HepG2 (cell line): ENCODE results near the gene TRPV5. TPM values are rescaled to one million over a fixed set of nuclear protein-coding genes. Genes with fewer than 3 reads are reported as not detected.

Experiments
- ADNP ChIP-seq: sonication (generic); formaldehyde crosslinking; IDR thresholded peaks from 2 replicates; pipeline ENCODE4 v1.4.0; 2020; ENCODE audit warnings: missing genetic modification reagents
- RERE ChIP-seq: IDR thresholded peaks from 2 replicates; pipeline ENCODE4 v1.6.1; 2016; ENCODE audit warnings: low read depth, missing genetic modification reagents, missing compliant biosample characterization
- ZNF710 ChIP-seq: sonication (generic); formaldehyde crosslinking; IDR thresholded peaks from 2 replicates; pipeline ENCODE4 v1.5.0; 2020; ENCODE audit warnings: mild to moderate bottlenecking, missing genetic modification reagents, borderline replicate concordance
- polyA plus RNA-seq, 8 experiments: library from polyadenylated mRNA; depleted of rRNA in 3 of 8; stranded (reverse) in 7 of 8; unstranded in 1 of 8; fragments of >200 nt; fragmentation: Illumina TruSeq in 4 of 8; extraction: Trizol in 4 of 8; gene quantifications; 2 replicates each; pipeline versions ENCODE4 v1.2.1 to v1.2.3, GENCODE V29; 2011 to 2016; ENCODE audit warnings: low read depth in 4 of 8, missing spikeins in 1 of 8, mixed read lengths in 1 of 8; ENCODE audit not compliant: insufficient read depth in 1 of 8
- total RNA-seq, 5 experiments: library from RNA; depleted of rRNA; stranded (reverse); fragments of >200 nt; fragmentation: Illumina TruSeq; extraction: Trizol; gene quantifications; 2 replicates each; pipeline ENCODE4 v1.2.3, GENCODE V29; 2016; ENCODE audit warnings: low read depth in 1 of 5
- TF ChIP-seq, protein P1 (sequence below): sonication (generic); formaldehyde crosslinking; IDR thresholded peaks from 2 replicates; pipeline ENCODE4 v1.5.0; 2020; ENCODE audit warnings: missing genetic modification reagents

The TRPV5 gene
- total and polyA plus RNA-seq, 2 of the 13 experiments (the other 11 are each of a cell fraction or from before 2014, with no cell fraction given), result not detected

- TF ChIP-seq RERE (no peak), ADNP (CRISPR knock-in tag) (no peak), ZNF710 (CRISPR knock-in tag) (no peak)
- TF ChIP-seq, protein P1, sequence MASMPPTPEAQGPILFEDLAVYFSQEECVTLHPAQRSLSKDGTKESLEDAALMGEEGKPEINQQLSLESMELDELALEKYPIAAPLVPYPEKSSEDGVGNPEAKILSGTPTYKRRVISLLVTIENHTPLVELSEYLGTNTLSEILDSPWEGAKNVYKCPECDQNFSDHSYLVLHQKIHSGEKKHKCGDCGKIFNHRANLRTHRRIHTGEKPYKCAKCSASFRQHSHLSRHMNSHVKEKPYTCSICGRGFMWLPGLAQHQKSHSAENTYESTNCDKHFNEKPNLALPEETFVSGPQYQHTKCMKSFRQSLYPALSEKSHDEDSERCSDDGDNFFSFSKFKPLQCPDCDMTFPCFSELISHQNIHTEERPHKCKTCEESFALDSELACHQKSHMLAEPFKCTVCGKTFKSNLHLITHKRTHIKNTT (CRISPR knock-in tag), result no peak
These were observed 27.8 kb downstream of the TRPV5 start (continued) for GRCh38 chr7:142905759-142906158.
